ENCODE data around the gene OPRD1. TPM values are rescaled to one million over a fixed set of nuclear protein-coding genes. Genes with fewer than 3 reads are reported as not detected.

OPRD1 gene
- total and polyA plus RNA-seq, 2 donors (not counting 1 experiment from before 2014, with no cell fraction given) = not detected

GRCh38 chr1:28910379-28911115, 98.6 kb downstream of the OPRD1 start:
- Histone ChIP-seq H3K4me3 (ENCODE audit: control extremely low read depth in 1 of 5, extremely low read depth in 1 of 5, insufficient read depth in 1 of 5, low read depth in 2 of 5, low read length in 4 of 5) (no peak overlapping the region), H3K9ac (ENCODE audit: low read length) (no peak overlapping the region), H3K4me1 (ENCODE audit: control insufficient read depth in 2 of 2, insufficient read depth in 2 of 2, low read length in 2 of 2) (peaks cover 9 to 13% of the 10 kb centered on the region in 2 donors), H3K9me3 (ENCODE audit: control extremely low read depth in 1 of 3, control insufficient read depth in 2 of 3, insufficient read depth in 1 of 3, low read length in 2 of 3) (no peaks in the 10 kb centered on the region), H2AFZ (ENCODE audit: insufficient read depth, low read depth, low read length, poor library complexity, severe bottlenecking) (no peak overlapping the region), H3K36me3 (replicated peaks in 1 of 2; ENCODE audit: control extremely low read depth in 1 of 2, control insufficient read depth in 1 of 2, extremely low read depth in 1 of 2, insufficient read depth in 2 of 2, low read length in 1 of 2) (no peaks in the 10 kb centered on the region), H3K4me2 (replicated peaks; ENCODE audit: low read depth, low read length, poor library complexity, severe bottlenecking) (no peak overlapping the region), H3K27me3 (replicated peaks in 1 of 4; ENCODE audit: control extremely low read depth in 1 of 4, control insufficient read depth in 3 of 4, insufficient read depth in 4 of 4, low read length in 3 of 4) (no peaks in the 10 kb centered on the region), H4K20me1 (ENCODE audit: control insufficient read depth, insufficient read depth, low read length, poor library complexity, severe bottlenecking) (no peaks in the 10 kb centered on the region), H3K27ac (ENCODE audit: low read length in 2 of 2) (no peak overlapping the region), H3K79me2 (ENCODE audit: control insufficient read depth, insufficient read depth, low read length) (peaks cover 37% of the 10 kb centered on the region)
- DNase-seq = no peak
- Mint-ChIP-seq H3K27me3 (no peaks in the 10 kb centered on the region), H3K4me1 (peaks cover 17% of the 10 kb centered on the region), H3K4me3 (no peak overlapping the region), H3K27ac (peak overlapping the region; percentile 12), H3K9me3 (ENCODE audit: insufficient read depth) (no peaks in the 10 kb centered on the region)
- ChIA-PET CTCF (interaction anchor here (1.0 to 1.5 kb wide), 2 partner anchors 14 to 19 kb away, joined by 3 read pairs; no protein-coding TSS in a partner anchor), POLR2A (no interaction called here)
- intact Hi-C loops (cut with micrococcal nuclease) = no loop called here
- TF ChIP-seq EZH2 (IDR thresholded peaks at IDR 0.05; ENCODE audit: borderline replicate concordance, insufficient read depth, low read depth, low read length, poor library complexity, severe bottlenecking) (no peak), CTCF (IDR thresholded peaks at IDR 0.05) (no peak)
- 95% methylated on average over 5 of the region's 7 CpGs for WGBS (ENCODE audit: insufficient coverage)
- no peak for ATAC-seq (ENCODE audit: low read depth)

GRCh38 chr1:28913786-28914227, 101.8 kb downstream of the OPRD1 start:
- ChIA-PET CTCF (interaction anchor here (1.0 to 2.7 kb wide), 10 partner anchors 14 to 288 kb away, joined by 3 to 15 read pairs (median 8); no protein-coding TSS in a partner anchor), POLR2A (interaction anchor here (0.6 to 1.8 kb wide), 7 partner anchors 10 to 270 kb away, joined by 3 to 15 read pairs (median 12); partner anchors contain the start of gene SRSF4)
- Mint-ChIP-seq H3K4me1 (peaks cover 41% of the 10 kb centered on the region), H3K4me3 (peak overlapping the region; percentile 99), H3K9me3 (ENCODE audit: insufficient read depth) (no peaks in the 10 kb centered on the region), H3K27ac (peak overlapping the region; percentile 93), H3K27me3 (no peaks in the 10 kb centered on the region)
- intact Hi-C loops (cut with micrococcal nuclease) = loop anchor here (1.0 kb wide), 3 partner anchors 13 to 178 kb away; partner anchors contain the start of gene YTHDF2
- peaks cover 0 to 3% of the 10 kb centered on the region in 2 experiments for H3K36me3 ChIP-seq (replicated peaks in 1 of 2; ENCODE audit: control extremely low read depth in 1 of 2, control insufficient read depth in 1 of 2, extremely low read depth in 1 of 2, insufficient read depth in 2 of 2, low read length in 1 of 2)
- peak overlapping the region; percentile 87 for H3K9ac ChIP-seq (ENCODE audit: low read length)
- TF ChIP-seq EZH2 (IDR thresholded peaks at IDR 0.05; ENCODE audit: borderline replicate concordance, insufficient read depth, low read depth, low read length, poor library complexity, severe bottlenecking) (no peak), CTCF (IDR thresholded peaks at IDR 0.05) (no peak)
- peaks cover 26% of the 10 kb centered on the region for H4K20me1 ChIP-seq (ENCODE audit: control insufficient read depth, insufficient read depth, low read length, poor library complexity, severe bottlenecking)
- ATAC-seq (ENCODE audit: low read depth) (no peak), DNase-seq (no peak)
- no peaks in the 10 kb centered on the region for H3K9me3 ChIP-seq (ENCODE audit: control extremely low read depth in 1 of 3, control insufficient read depth in 2 of 3, insufficient read depth in 1 of 3, low read length in 2 of 3)
- H3K4me1 ChIP-seq (ENCODE audit: control insufficient read depth in 2 of 2, insufficient read depth in 2 of 2, low read length in 2 of 2) = peaks cover 19 to 27% of the 10 kb centered on the region in 2 donors
- no peaks in the 10 kb centered on the region for H3K27me3 ChIP-seq (replicated peaks in 1 of 4; ENCODE audit: control extremely low read depth in 1 of 4, control insufficient read depth in 3 of 4, insufficient read depth in 4 of 4, low read length in 3 of 4)
- H3K27ac ChIP-seq (ENCODE audit: low read length in 2 of 2) = peak overlapping the region; percentile 37 to 74
- H2AFZ ChIP-seq (ENCODE audit: insufficient read depth, low read depth, low read length, poor library complexity, severe bottlenecking) = peak overlapping the region; percentile 76
- H3K4me2 ChIP-seq (replicated peaks; ENCODE audit: low read depth, low read length, poor library complexity, severe bottlenecking) = peak overlapping the region; percentile 82
- 20% methylated on average over 6 of the region's 10 CpGs for WGBS (ENCODE audit: insufficient coverage)
- peaks cover 58% of the 10 kb centered on the region for H3K79me2 ChIP-seq (ENCODE audit: control insufficient read depth, insufficient read depth, low read length)
- peak overlapping the region; percentile 2 to 87 (median 75) for H3K4me3 ChIP-seq (ENCODE audit: control extremely low read depth in 1 of 5, extremely low read depth in 1 of 5, insufficient read depth in 1 of 5, low read depth in 2 of 5, low read length in 4 of 5)

All from B cell (primary cell).